ENCODE data around the gene HTRA1. TPM values are rescaled to one million over a fixed set of nuclear protein-coding genes. Genes with fewer than 3 reads are reported as not detected.

The HTRA1 gene
- total and polyA plus RNA-seq, 10 donors = 18.3 to 63.7 (median 35.3) TPM

GRCh38 chr10:122454071-122454470, 7.3 kb upstream of the HTRA1 start:
- TF ChIP-seq CTCF (IDR thresholded peaks at IDR 0.05 in 8 of 11, conservative IDR thresholded peaks at IDR 0.05 in 3 of 11) = no peak
- no peak for TF ChIP-seq POLR2AphosphoS5 (IDR thresholded peaks at IDR 0.05)
- TF ChIP-seq POLR2A (IDR thresholded peaks at IDR 0.05) = no peak
- Histone ChIP-seq H3K9me3 (no peaks in the 10 kb centered on the region), H3K27me3 (replicated peaks in 1 of 7) (peaks cover 0 to 90% (median 9%) of the 10 kb centered on the region in 7 donors), H3K4me3 (no peak overlapping the region), H3K4me1 (peaks cover 0 to 8% (median 3%) of the 10 kb centered on the region in 6 donors), H3K27ac (no peak overlapping the region), H3K36me3 (no peaks in the 10 kb centered on the region)
- 74 to 89% (median 84%) methylated on average over 3 of the region's 3 CpGs for WGBS, 5 donors
- DNase-seq = no peak
- intact Hi-C loops (cut with DNase I; ENCODE audit: low total_unique reads) = no loop called here

GRCh38 chr10:122454603-122455080, 6.7 kb upstream of the HTRA1 start, which contains the start of gene ARMS2:
TSS of gene ARMS2 (plus strand) at chr10:122454653. CDS start at chr10:122454728, 75 bp downstream.
- intact Hi-C loops (cut with DNase I; ENCODE audit: low total_unique reads) = no loop called here
- no peaks in the 10 kb centered on the region for H3K9me3 ChIP-seq
- H3K36me3 ChIP-seq = no peaks in the 10 kb centered on the region
- H3K27me3 ChIP-seq (replicated peaks in 1 of 7) = peaks cover 0 to 90% (median 14%) of the 10 kb centered on the region in 7 donors
- peaks cover 0 to 8% (median 3%) of the 10 kb centered on the region in 6 donors for H3K4me1 ChIP-seq
- no peak for DNase-seq
- no peak within 1 kb of the TSS for H3K27ac ChIP-seq
- WGBS, 5 donors = 79 to 92% (median 85%) methylated on average over 7 of the region's 7 CpGs
- H3K4me3 ChIP-seq = no peak within 1 kb of the TSS
- TF ChIP-seq CTCF (IDR thresholded peaks at IDR 0.05 in 8 of 11, conservative IDR thresholded peaks at IDR 0.05 in 3 of 11) (no peak), POLR2A (IDR thresholded peaks at IDR 0.05) (no peak), POLR2AphosphoS5 (IDR thresholded peaks at IDR 0.05) (no peak)

GRCh38 chr10:122455376-122456079, 5.8 kb upstream of the HTRA1 start:
- intact Hi-C loops (cut with DNase I; ENCODE audit: low total_unique reads) = no loop called here
- 80 to 94% (median 89%) methylated on average over 11 of the region's 11 CpGs for WGBS, 5 donors

More at GRCh38 chr10:122455376-122456079, 5.8 kb upstream of the HTRA1 start:
- H3K4me1 ChIP-seq = peaks cover 0 to 12% (median 8%) of the 10 kb centered on the region in 6 donors
- H3K27ac ChIP-seq = no peak overlapping the region
- TF ChIP-seq POLR2AphosphoS5 (IDR thresholded peaks at IDR 0.05) (no peak), CTCF (IDR thresholded peaks at IDR 0.05 in 8 of 11, conservative IDR thresholded peaks at IDR 0.05 in 3 of 11) (no peak), POLR2A (IDR thresholded peaks at IDR 0.05) (no peak)
- H3K36me3 ChIP-seq = no peaks in the 10 kb centered on the region
- H3K27me3 ChIP-seq (replicated peaks in 1 of 7) = peaks cover 0 to 97% (median 22%) of the 10 kb centered on the region in 7 donors
- H3K9me3 ChIP-seq = no peaks in the 10 kb centered on the region
- no peak for DNase-seq
- H3K4me3 ChIP-seq = no peak overlapping the region
